Upper lobe of right lung (tissue), 1 donor: ENCODE data around the gene SMIM12. TPM values are rescaled to one million over a fixed set of nuclear protein-coding genes. Genes with fewer than 3 reads are reported as not detected.
"Not testable (repeated sequence)": the region's sequence is repeated elsewhere in the genome, so short reads cannot be mapped to it uniquely, and the experiment has no call there.

Experiments
- ATAC-seq: fragments of 200-7000 bp; cut with Tn5 transposase; one replicate; pipeline ENCODE4 v1.9.1; 2020; ENCODE audit warnings: mild to moderate bottlenecking, moderate library complexity
- DNase-seq: peaks from one replicate; pipeline ENCODE4 v3.0.0-alpha.2; 2020
- H3K27ac ChIP-seq: fragments of 200-600 bp; one replicate; pipeline ENCODE4 v1.8.0; 2022
- H3K27me3 ChIP-seq: fragments of 200-600 bp; one replicate; pipeline ENCODE4 v1.8.0; 2022; ENCODE audit warnings: mild to moderate bottlenecking
- H3K36me3 ChIP-seq: fragments of 200-600 bp; one replicate; pipeline ENCODE4 v1.8.0; 2022
- H3K4me1 ChIP-seq: fragments of 200-600 bp; one replicate; pipeline ENCODE4 v1.8.0; 2022
- H3K4me3 ChIP-seq: fragments of 200-600 bp; one replicate; pipeline ENCODE4 v1.8.0; 2022; ENCODE audit warnings: mild to moderate bottlenecking
- H3K9me3 ChIP-seq: fragments of 200-600 bp; one replicate; pipeline ENCODE4 v1.8.0; 2022
- intact Hi-C: fragments of 100-400 bp; cut with DNase I; formaldehyde crosslinking; loops from one replicate; pipeline ENCODE4 v1.11.0; 2022
- total RNA-seq: library from RNA; stranded (reverse); fragmentation: NEBNext Ultra II Directional; extraction: Animal tissue kit (Norgen Biotek cat#: 25700); gene quantifications from one replicate; pipeline ENCODE4 v1.2.1, GENCODE V29; 2021
- TF ChIP-seq, protein P1 (sequence below): fragments of 200-600 bp; IDR thresholded peaks from one replicate; pipeline ENCODE4 v1.8.0; 2022; ENCODE audit warnings: antibody characterized with exemption
- donor health status: DM: no; HTN: yes; CAD: no; lungs with severe emphysema.

Gene SMIM12
- total RNA-seq, 1 donor from 2014 or later, result 38.6 TPM

DNA sequence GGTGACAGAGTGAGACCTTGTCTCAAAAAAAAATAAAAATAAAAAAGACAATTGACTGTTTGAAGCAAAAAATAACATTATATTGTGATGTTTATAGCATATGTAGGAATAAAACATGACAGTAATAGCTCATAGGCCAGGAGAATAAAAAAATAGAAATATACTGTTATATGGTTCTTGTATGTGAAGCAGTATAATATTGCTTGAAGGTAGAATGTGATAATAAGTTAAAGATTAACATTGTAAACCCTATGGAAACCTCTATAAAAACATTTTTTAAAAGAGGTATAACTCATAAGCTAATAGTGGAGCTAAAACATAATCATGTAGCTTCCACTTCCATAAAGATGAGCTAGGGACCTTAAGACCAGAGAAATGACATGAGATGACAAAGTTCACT, 43.2 kb downstream of the SMIM12 start:
- Histone ChIP-seq H3K36me3 (no peaks in the 10 kb centered on the region), H3K27ac (no peak overlapping the region), H3K4me1 (no peaks in the 10 kb centered on the region), H3K9me3 (no peaks in the 10 kb centered on the region), H3K4me3 (no peak overlapping the region), H3K27me3 (no peaks in the 10 kb centered on the region)
- intact Hi-C loops, result no loop called here
- DNase-seq, result no peak
- TF ChIP-seq, protein P1, sequence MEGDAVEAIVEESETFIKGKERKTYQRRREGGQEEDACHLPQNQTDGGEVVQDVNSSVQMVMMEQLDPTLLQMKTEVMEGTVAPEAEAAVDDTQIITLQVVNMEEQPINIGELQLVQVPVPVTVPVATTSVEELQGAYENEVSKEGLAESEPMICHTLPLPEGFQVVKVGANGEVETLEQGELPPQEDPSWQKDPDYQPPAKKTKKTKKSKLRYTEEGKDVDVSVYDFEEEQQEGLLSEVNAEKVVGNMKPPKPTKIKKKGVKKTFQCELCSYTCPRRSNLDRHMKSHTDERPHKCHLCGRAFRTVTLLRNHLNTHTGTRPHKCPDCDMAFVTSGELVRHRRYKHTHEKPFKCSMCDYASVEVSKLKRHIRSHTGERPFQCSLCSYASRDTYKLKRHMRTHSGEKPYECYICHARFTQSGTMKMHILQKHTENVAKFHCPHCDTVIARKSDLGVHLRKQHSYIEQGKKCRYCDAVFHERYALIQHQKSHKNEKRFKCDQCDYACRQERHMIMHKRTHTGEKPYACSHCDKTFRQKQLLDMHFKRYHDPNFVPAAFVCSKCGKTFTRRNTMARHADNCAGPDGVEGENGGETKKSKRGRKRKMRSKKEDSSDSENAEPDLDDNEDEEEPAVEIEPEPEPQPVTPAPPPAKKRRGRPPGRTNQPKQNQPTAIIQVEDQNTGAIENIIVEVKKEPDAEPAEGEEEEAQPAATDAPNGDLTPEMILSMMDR, result no peak
- no peak for ATAC-seq

DNA sequence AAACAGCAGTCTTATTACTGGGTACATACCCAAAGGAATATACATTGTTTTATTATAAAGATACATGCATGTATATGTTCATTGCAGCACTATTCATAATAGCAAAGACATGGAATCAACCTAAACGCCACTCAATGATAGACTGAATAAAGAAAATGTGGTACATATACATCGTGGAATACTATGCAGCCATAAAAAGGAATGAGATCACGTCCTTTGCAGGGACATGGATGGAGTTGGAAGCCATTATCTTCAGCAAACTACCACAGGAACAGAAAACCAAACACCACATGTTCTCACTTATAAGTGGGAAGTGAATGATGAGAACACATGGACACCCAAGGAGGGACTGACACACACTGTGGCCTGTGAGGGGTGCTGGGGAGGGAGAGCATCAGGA, 48.8 kb downstream of the SMIM12 start:
- H3K36me3 ChIP-seq, H3K4me1 ChIP-seq, H3K27me3 ChIP-seq, DNase-seq, intact Hi-C loops, H3K4me3 ChIP-seq, H3K9me3 ChIP-seq, H3K27ac ChIP-seq, ATAC-seq: not testable (repeated sequence)

DNA sequence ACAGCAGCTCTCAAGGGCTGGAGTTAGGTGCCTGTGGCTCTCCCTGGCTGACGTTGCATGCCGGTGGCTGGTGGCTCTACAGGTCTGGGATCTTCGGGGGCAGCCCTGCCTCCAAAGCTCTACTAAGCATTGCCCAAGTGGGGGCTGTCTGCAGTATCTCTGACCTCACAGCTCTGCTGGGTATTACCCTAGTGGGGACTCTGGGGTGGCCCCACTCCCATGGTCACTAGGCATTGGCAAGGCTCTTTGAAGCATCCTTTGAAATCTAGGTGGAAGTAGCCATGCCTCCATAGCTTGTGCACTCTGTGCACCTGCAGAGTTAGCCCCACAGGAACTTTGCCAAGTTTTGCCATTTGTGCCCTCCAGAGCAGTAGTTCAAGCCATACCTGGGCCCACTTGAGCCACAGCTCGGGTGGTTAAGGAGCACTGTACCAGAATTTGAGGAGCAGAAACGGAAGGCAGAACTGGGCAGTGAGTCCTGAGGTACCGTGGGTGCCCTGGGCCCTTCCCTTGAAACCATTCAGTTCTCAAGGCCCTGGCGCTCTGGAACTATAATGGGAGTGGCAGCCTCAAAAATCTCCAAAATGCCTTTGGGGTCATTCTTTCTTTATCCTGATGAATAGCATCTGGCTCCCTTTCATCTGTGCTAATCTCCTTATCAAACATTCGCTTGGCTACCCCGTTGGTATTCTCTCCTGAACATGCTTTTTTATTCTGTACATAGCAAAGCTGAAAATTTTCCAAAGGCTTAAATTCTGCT, 51.3 kb downstream of the SMIM12 start:
- TF ChIP-seq, protein P1, result no peak
- no peaks in the 10 kb centered on the region for H3K27me3 ChIP-seq
- ATAC-seq, result no peak
- no peaks in the 10 kb centered on the region for H3K9me3 ChIP-seq
- no peaks in the 10 kb centered on the region for H3K36me3 ChIP-seq
- H3K4me1 ChIP-seq, result no peaks in the 10 kb centered on the region
- no peak overlapping the region for H3K27ac ChIP-seq
- DNase-seq, result no peak
- no peak overlapping the region for H3K4me3 ChIP-seq
- intact Hi-C loops, result no loop called here

DNA sequence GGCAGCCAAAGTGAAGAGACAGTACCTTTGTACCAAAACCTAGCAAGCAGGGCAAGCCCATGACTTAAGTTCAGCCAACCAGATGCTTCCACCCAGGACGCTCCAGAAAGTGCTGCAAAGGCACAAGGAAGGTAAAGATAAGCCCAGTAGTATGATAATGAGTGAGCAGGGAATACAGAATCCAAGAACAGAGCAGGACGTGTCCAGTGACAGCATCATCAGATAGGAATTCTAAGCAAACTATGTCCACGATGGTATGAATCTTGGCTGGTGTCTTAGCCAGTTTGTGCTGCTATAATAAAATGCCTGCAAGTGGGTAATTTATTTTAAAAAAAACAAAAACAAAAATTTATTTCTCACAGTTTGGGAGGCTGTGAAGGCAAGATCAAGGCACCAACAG, 53.2 kb downstream of the SMIM12 start:
- no peaks in the 10 kb centered on the region for H3K4me1 ChIP-seq
- DNase-seq (no peak), ATAC-seq (no peak)
- no peaks in the 10 kb centered on the region for H3K9me3 ChIP-seq
- H3K27me3 ChIP-seq, result no peaks in the 10 kb centered on the region
- TF ChIP-seq, protein P1, result no peak
- intact Hi-C loops, result no loop called here
- H3K27ac ChIP-seq, result no peak overlapping the region
- no peak overlapping the region for H3K4me3 ChIP-seq
- H3K36me3 ChIP-seq, result no peaks in the 10 kb centered on the region

DNA sequence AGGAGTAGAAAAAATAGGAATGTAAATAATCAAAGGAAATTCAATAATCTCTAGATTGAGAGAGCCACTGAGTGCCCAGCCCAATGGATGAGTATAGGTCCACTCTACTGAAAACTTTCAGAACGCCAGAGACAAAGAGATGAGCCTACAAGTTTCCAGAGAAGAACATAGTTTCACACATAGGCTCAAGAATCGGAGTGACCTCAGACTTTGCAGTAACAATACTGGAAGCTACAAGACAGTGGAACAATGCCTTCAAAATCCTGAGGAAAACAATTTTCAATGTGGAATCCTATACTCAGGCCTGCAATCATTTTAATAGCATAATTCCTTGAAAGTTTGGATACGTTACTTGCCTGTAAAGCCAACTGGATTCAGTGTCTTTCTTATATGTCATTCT, 55.8 kb downstream of the SMIM12 start:
- intact Hi-C loops, result no loop called here
- TF ChIP-seq, protein P1, result no peak
- Histone ChIP-seq H3K4me1 (no peaks in the 10 kb centered on the region), H3K36me3 (no peaks in the 10 kb centered on the region), H3K27me3 (no peaks in the 10 kb centered on the region), H3K4me3 (no peak overlapping the region), H3K27ac (no peak overlapping the region), H3K9me3 (no peaks in the 10 kb centered on the region)
- no peak for ATAC-seq
- no peak for DNase-seq

Other genes with a start within 250 kb of the SMIM12 start
- gene GJB5, start 104.7 kb downstream of the SMIM12 start, total RNA-seq, result not detected
- not detected for gene GJB4, start 100.0 kb downstream of the SMIM12 start, total RNA-seq
- gene GJB3, start 78.5 kb downstream of the SMIM12 start, total RNA-seq, result 0.81 TPM
- gene GJA4, start 66.8 kb downstream of the SMIM12 start, total RNA-seq, result 20.0 TPM
- 0.35 TPM for gene DLGAP3, start 69.9 kb upstream of the SMIM12 start, total RNA-seq
- gene TMEM35B, start 125.6 kb upstream of the SMIM12 start, total RNA-seq, result 50.9 TPM
- gene ZMYM6, start 172.2 kb upstream of the SMIM12 start, total RNA-seq, result 21.3 TPM
- 20.1 TPM for gene ZMYM1, start 219.6 kb upstream of the SMIM12 start, total RNA-seq